ENCODE results near the gene ARHGAP19. TPM values are rescaled to one million over a fixed set of nuclear protein-coding genes. Genes with fewer than 3 reads are reported as not detected.

ARHGAP19 gene
- total and polyA plus RNA-seq, 9 of the 15 experiments (the other 6 are each of a cell fraction or from before 2014, with no cell fraction given), result 14.8 to 49.5 (median 26.8) TPM

DNA sequence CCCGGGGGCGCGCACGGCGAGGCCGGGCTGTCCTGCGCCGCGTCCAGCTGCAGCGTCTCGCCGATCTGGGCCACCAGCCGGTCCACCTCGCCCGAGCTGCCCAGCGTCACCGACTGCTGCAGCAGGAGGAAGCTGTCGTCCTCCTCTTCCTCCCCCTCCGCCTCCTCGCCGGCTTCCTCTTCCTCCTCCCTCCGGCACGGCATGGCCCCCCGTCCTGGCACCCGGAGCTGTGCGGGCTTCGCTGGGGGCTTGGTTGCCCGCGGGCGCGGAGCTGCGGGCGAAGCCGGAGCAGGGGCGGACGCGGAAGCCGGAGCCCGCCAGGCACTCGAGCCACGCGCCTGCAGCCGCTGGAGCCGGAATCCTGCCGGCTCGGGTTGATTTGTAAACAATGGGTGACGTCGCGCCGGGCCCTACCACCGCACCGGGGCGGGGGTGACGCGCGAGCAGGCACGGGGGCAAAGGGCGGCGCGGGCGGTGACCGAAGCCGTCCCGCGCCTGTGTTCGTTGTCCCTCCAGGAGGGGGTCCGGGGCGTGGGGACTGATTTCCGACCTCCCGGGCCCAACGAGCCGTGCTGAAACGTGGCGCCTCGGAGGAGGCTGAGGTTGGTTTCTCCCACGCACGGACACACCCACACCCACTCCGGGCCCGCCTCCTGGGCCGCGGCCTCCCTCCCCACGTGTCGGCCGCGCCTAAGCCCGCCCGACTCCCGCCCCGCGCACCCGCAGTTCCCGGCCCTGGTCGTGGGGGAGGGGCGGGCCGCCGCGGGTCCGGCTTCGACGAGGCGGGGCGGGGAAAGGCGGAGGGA lies 42.1 kb upstream of the ARHGAP19 start, which contains the start of gene FRAT2 (continued):
- TF ChIP-seq ETV6 (IDR thresholded peaks at IDR 0.05; ENCODE audit: borderline replicate concordance in 1 of 2, low read depth in 2 of 2, low read length in 1 of 2) (no peak), ETV6 (CRISPR knock-in tag; IDR thresholded peaks at IDR 0.05; ENCODE audit: borderline replicate concordance) (no peak), ZNF717 (CRISPR knock-in tag; IDR thresholded peaks at IDR 0.05) (no peak), DPF2 (IDR thresholded peaks at IDR 0.05) (no peak), FOSL1 (tag; conservative IDR thresholded peaks at IDR 0.05) (no peak; the same call in 1 of the 2 replicates), TOE1 (IDR thresholded peaks at IDR 0.05; ENCODE audit: borderline replicate concordance) (no peak), TOE1 (CRISPR knock-in tag; IDR thresholded peaks at IDR 0.05; ENCODE audit: borderline replicate concordance, low read depth) (peak; percentile 69; the same call in 1 of the 2 replicates), MEF2A (IDR thresholded peaks at IDR 0.05; ENCODE audit: control insufficient read depth, low read depth, low read length) (no peak), CBX5 (IDR thresholded peaks at IDR 0.05; ENCODE audit: borderline replicate concordance, low read depth) (no peak), MECOM (CRISPR knock-in tag; IDR thresholded peaks at IDR 0.05) (no peak), C11orf30 (IDR thresholded peaks at IDR 0.05; ENCODE audit: low read depth) (no peak), ZBTB17 (CRISPR knock-in tag; IDR thresholded peaks at IDR 0.05) (no peak), BRD4 (IDR thresholded peaks at IDR 0.05) (no peak)
- TF ChIP-seq, protein P1, sequence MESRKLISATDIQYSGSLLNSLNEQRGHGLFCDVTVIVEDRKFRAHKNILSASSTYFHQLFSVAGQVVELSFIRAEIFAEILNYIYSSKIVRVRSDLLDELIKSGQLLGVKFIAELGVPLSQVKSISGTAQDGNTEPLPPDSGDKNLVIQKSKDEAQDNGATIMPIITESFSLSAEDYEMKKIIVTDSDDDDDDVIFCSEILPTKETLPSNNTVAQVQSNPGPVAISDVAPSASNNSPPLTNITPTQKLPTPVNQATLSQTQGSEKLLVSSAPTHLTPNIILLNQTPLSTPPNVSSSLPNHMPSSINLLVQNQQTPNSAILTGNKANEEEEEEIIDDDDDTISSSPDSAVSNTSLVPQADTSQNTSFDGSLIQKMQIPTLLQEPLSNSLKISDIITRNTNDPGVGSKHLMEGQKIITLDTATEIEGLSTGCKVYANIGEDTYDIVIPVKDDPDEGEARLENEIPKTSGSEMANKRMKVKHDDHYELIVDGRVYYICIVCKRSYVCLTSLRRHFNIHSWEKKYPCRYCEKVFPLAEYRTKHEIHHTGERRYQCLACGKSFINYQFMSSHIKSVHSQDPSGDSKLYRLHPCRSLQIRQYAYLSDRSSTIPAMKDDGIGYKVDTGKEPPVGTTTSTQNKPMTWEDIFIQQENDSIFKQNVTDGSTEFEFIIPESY (CRISPR knock-in tag; IDR thresholded peaks at IDR 0.05), result no peak
- TF ChIP-seq, protein P2, sequence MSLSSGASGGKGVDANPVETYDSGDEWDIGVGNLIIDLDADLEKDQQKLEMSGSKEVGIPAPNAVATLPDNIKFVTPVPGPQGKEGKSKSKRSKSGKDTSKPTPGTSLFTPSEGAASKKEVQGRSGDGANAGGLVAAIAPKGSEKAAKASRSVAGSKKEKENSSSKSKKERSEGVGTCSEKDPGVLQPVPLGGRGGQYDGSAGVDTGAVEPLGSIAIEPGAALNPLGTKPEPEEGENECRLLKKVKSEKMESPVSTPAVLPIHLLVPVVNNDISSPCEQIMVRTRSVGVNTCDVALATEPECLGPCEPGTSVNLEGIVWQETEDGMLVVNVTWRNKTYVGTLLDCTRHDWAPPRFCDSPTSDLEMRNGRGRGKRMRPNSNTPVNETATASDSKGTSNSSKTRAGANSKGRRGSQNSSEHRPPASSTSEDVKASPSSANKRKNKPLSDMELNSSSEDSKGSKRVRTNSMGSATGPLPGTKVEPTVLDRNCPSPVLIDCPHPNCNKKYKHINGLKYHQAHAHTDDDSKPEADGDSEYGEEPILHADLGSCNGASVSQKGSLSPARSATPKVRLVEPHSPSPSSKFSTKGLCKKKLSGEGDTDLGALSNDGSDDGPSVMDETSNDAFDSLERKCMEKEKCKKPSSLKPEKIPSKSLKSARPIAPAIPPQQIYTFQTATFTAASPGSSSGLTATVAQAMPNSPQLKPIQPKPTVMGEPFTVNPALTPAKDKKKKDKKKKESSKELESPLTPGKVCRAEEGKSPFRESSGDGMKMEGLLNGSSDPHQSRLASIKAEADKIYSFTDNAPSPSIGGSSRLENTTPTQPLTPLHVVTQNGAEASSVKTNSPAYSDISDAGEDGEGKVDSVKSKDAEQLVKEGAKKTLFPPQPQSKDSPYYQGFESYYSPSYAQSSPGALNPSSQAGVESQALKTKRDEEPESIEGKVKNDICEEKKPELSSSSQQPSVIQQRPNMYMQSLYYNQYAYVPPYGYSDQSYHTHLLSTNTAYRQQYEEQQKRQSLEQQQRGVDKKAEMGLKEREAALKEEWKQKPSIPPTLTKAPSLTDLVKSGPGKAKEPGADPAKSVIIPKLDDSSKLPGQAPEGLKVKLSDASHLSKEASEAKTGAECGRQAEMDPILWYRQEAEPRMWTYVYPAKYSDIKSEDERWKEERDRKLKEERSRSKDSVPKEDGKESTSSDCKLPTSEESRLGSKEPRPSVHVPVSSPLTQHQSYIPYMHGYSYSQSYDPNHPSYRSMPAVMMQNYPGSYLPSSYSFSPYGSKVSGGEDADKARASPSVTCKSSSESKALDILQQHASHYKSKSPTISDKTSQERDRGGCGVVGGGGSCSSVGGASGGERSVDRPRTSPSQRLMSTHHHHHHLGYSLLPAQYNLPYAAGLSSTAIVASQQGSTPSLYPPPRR (CRISPR knock-in tag; IDR thresholded peaks at IDR 0.05; ENCODE audit: borderline replicate concordance), result no peak
- TF ChIP-seq, protein P3, sequence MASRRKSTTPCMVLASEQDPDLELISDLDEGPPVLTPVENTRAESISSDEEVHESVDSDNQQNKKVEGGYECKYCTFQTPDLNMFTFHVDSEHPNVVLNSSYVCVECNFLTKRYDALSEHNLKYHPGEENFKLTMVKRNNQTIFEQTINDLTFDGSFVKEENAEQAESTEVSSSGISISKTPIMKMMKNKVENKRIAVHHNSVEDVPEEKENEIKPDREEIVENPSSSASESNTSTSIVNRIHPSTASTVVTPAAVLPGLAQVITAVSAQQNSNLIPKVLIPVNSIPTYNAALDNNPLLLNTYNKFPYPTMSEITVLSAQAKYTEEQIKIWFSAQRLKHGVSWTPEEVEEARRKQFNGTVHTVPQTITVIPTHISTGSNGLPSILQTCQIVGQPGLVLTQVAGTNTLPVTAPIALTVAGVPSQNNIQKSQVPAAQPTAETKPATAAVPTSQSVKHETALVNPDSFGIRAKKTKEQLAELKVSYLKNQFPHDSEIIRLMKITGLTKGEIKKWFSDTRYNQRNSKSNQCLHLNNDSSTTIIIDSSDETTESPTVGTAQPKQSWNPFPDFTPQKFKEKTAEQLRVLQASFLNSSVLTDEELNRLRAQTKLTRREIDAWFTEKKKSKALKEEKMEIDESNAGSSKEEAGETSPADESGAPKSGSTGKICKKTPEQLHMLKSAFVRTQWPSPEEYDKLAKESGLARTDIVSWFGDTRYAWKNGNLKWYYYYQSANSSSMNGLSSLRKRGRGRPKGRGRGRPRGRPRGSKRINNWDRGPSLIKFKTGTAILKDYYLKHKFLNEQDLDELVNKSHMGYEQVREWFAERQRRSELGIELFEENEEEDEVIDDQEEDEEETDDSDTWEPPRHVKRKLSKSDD (conservative IDR thresholded peaks at IDR 0.05; ENCODE audit: low read length), result no peak
- TF ChIP-seq, protein P4, sequence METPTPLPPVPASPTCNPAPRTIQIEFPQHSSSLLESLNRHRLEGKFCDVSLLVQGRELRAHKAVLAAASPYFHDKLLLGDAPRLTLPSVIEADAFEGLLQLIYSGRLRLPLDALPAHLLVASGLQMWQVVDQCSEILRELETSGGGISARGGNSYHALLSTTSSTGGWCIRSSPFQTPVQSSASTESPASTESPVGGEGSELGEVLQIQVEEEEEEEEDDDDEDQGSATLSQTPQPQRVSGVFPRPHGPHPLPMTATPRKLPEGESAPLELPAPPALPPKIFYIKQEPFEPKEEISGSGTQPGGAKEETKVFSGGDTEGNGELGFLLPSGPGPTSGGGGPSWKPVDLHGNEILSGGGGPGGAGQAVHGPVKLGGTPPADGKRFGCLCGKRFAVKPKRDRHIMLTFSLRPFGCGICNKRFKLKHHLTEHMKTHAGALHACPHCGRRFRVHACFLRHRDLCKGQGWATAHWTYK (CRISPR knock-in tag; IDR thresholded peaks at IDR 0.05), result no peak

Measured in K562 (cell line).